GM12878 (cell line): ENCODE data around the gene PTPRN2. TPM values are rescaled to one million over a fixed set of nuclear protein-coding genes. Genes with fewer than 3 reads are reported as not detected.

ENCODE experiments used
- ATAC-seq: fragments of 200-7000 bp; cut with Tn5 transposase; 3 replicates; pipeline ENCODE4 v1.9.1; 2020; ENCODE audit warnings: mild to moderate bottlenecking, moderate library complexity
- BruUV-seq: library from RNA; stranded (reverse); fragments of 400-500 nt; replicated peaks from 2 replicates; lab custom pipeline; 2021; lab: Mats Ljungman, UMichigan
- CTCF ChIA-PET: fragments of 300-600 bp; sonication (Branson Sonifier 250); formaldehyde crosslinking; extraction: SDS; loops from one replicate; lab custom pipeline; 2021; ENCODE audit warnings: inconsistent platforms; lab: Yijun Ruan, JAX
- POLR2A ChIA-PET: fragments of 350-600 bp; formaldehyde crosslinking; extraction: SDS; loops from one replicate; lab custom pipeline; 2021; ENCODE audit warnings: inconsistent platforms; lab: Charles Lee
- RAD21 ChIA-PET: fragments of 300-600 bp; sonication (Branson Sonifier 250); formaldehyde crosslinking; loops from one replicate; lab custom pipeline; 2023; ENCODE audit warnings: antibody characterized with exemption; ENCODE audit not compliant: unreplicated experiment; lab: Charles Lee
- SMC1A ChIA-PET: fragments of 300-600 bp; sonication (Branson Sonifier 250); formaldehyde crosslinking; loops from one replicate; lab custom pipeline; 2023; ENCODE audit not compliant: unreplicated experiment, uncharacterized antibody; lab: Charles Lee
- DNase-seq: peaks from one replicate; pipeline ENCODE4 v3.0.0-alpha.2; 2011; ENCODE audit warnings: low read depth, low spot score
- FAIRE-seq: peaks from 3 replicates; lab custom pipeline; 2011; peaks lifted over from hg19 to GRCh38; lab: Jason Lieb, UNC
- H2AFZ ChIP-seq: 2 replicates; pipeline ENCODE4 v1.6.0; 2011; ENCODE audit warnings: low read depth, low read length, control low read depth; ENCODE audit not compliant: control insufficient read depth
- H3K27ac ChIP-seq: 2 replicates; pipeline ENCODE4 v1.5.1; 2011; ENCODE audit warnings: control low read depth; ENCODE audit not compliant: control insufficient read depth, insufficient read depth
- H3K27me3 ChIP-seq, 2 experiments: replicated peaks in 1 of 2; 2 replicates each; pipeline versions ENCODE4 v1.6.0 to v1.6.1; 2011; ENCODE audit warnings: low read length in 1 of 2; ENCODE audit not compliant: control insufficient read depth in 2 of 2, insufficient read depth in 2 of 2
- H3K36me3 ChIP-seq, 2 experiments: 2 replicates each; pipeline ENCODE4 v1.5.1; 2011; ENCODE audit warnings: low read length in 1 of 2; ENCODE audit not compliant: control insufficient read depth in 2 of 2, insufficient read depth in 2 of 2
- H3K4me1 ChIP-seq: 2 replicates; pipeline ENCODE4 v1.6.1; 2011; ENCODE audit warnings: mild to moderate bottlenecking, low read length, moderate library complexity, mixed read lengths; ENCODE audit not compliant: control insufficient read depth, insufficient read depth
- H3K4me2 ChIP-seq: 2 replicates; pipeline ENCODE4 v1.6.0; 2011; ENCODE audit warnings: control low read depth; ENCODE audit not compliant: control insufficient read depth, insufficient read depth
- H3K4me3 ChIP-seq: fragments of 200-600 bp; sonication (generic); 2 replicates; pipeline ENCODE4 v1.5.1; 2016
- H3K79me2 ChIP-seq: 2 replicates; pipeline ENCODE4 v1.6.0; 2011; ENCODE audit warnings: low read length; ENCODE audit not compliant: control insufficient read depth, insufficient read depth
- H3K9ac ChIP-seq: 2 replicates; pipeline ENCODE4 v1.8.0; 2011; ENCODE audit warnings: low read length, control low read depth, mixed read lengths; ENCODE audit not compliant: control insufficient read depth, insufficient read depth
- H3K9me3 ChIP-seq: replicated peaks from 3 replicates; pipeline ENCODE4 v1.5.1; 2011; ENCODE audit warnings: mild to moderate bottlenecking, low read length; ENCODE audit not compliant: control insufficient read depth, insufficient read depth
- H4K20me1 ChIP-seq: 2 replicates; pipeline ENCODE4 v1.6.0; 2011; ENCODE audit not compliant: control insufficient read depth, insufficient read depth
- CBFB ChIP-seq: IDR thresholded peaks from 2 replicates; pipeline ENCODE4 v1.6.1; 2016; ENCODE audit warnings: antibody characterized with exemption, low read depth
- CEBPB ChIP-seq, 2 experiments: fragments of 150-350 bp in 1 of 2; IDR thresholded peaks; 2 replicates each; pipeline ENCODE4 v1.6.1; 2012 to 2014; ENCODE audit warnings: low read depth in 2 of 2, low read length in 2 of 2, borderline replicate concordance in 1 of 2, inconsistent platforms in 1 of 2
- CEBPZ ChIP-seq: fragments of 150-350 bp; IDR thresholded peaks from 2 replicates; pipeline ENCODE4 v1.6.1; 2016; ENCODE audit warnings: low read depth, low read length
- CHD2 ChIP-seq: IDR thresholded peaks from 2 replicates; pipeline ENCODE4 v1.6.1; 2011; ENCODE audit warnings: low read depth, low read length, improper control_type of control experiment, borderline replicate concordance
- FOXK2 ChIP-seq: fragments of 450-650 bp; IDR thresholded peaks from 2 replicates; pipeline ENCODE4 v1.6.1; 2017; ENCODE audit warnings: mild to moderate bottlenecking, moderate library complexity
- HDAC6 ChIP-seq: fragments of 200-600 bp; sonication (generic); IDR thresholded peaks from one replicate; pipeline ENCODE4 v1.8.0; 2017; ENCODE audit warnings: antibody characterized with exemption; ENCODE audit not compliant: unreplicated experiment
- RELA ChIP-seq: fragments of 450-650 bp; IDR thresholded peaks from 2 replicates; pipeline ENCODE4 v1.8.0; 2014; ENCODE audit warnings: borderline replicate concordance; ENCODE audit not compliant: partially characterized antibody
- RELB ChIP-seq: fragments of 450-650 bp; IDR thresholded peaks from 2 replicates; pipeline ENCODE4 v1.6.1; 2017; ENCODE audit warnings: low read depth, mild to moderate bottlenecking, moderate library complexity
- SP1 ChIP-seq: IDR thresholded peaks from one replicate; pipeline ENCODE4 v1.6.1; 2011; ENCODE audit warnings: low read depth, low read length
- STAT3 ChIP-seq: IDR thresholded peaks from 2 replicates; pipeline ENCODE4 v1.6.1; 2011; ENCODE audit warnings: low read depth, low read length, improper control_type of control experiment
- ZBED1 ChIP-seq: IDR thresholded peaks from 2 replicates; pipeline ENCODE4 v1.6.1; 2016; ENCODE audit warnings: borderline replicate concordance
- ZSCAN29 ChIP-seq: fragments of 450-650 bp; IDR thresholded peaks from 2 replicates; pipeline ENCODE4 v1.6.1; 2017; ENCODE audit warnings: mild to moderate bottlenecking, moderate library complexity
- WGBS: methylation state at CpG from one replicate; pipeline ENCODE4 v1.1.6; 2016; ENCODE audit warnings: low lambda C conversion rate; ENCODE audit not compliant: insufficient replicate concordance, insufficient coverage; ENCODE audit errors: missing lambda C conversion rate; 5-methylcytosine and 5-hydroxymethylcytosine counted together
- in situ Hi-C: fragments of 300-500 bp; cut with MboI; formaldehyde crosslinking; loops from 9 replicates; pipeline ENCODE4 v1.14.3; 2018; ENCODE audit warnings: mixed read lengths
- intact Hi-C: fragments of 100-400 bp; cut with micrococcal nuclease; formaldehyde crosslinking; loops from one replicate; pipeline ENCODE4 v1.14.2; 2022; ENCODE audit not compliant: unreplicated experiment
- polyA plus RNA-seq, 11 experiments: library from polyadenylated mRNA; depleted of rRNA in 4 of 11; unstranded in 6 of 11; stranded (reverse) in 5 of 11; fragments of >200 nt; fragmentation: Nextera tagmentation in 4 of 11; fragmentation: Illumina TruSeq in 1 of 11; extraction: Ambion mirVana in 4 of 11; extraction: Trizol in 1 of 11; gene quantifications; 1 replicate in 1 of 11; 2 replicates in 10 of 11; pipeline versions ENCODE4 v1.2.1 to v1.2.3, GENCODE V29; 2011 to 2016; ENCODE audit warnings: inconsistent platforms in 2 of 11, missing spikeins in 2 of 11, low read depth in 1 of 11
- total RNA-seq, 4 experiments: library from RNA; depleted of rRNA in 3 of 4; stranded (reverse); fragments of >200 nt in 3 of 4; fragmentation: Illumina TruSeq in 1 of 4; extraction: Trizol in 1 of 4; gene quantifications; 2 replicates each; pipeline versions ENCODE4 v1.2.1 to v1.2.3, GENCODE V29; 2013 to 2021

The PTPRN2 gene
- total and polyA plus RNA-seq, 10 of the 15 experiments (the other 5 are each of a cell fraction or from before 2014, with no cell fraction given) = 5.4 TPM; not detected in 9

- ATAC-seq = no peak
- ChIA-PET RAD21 (no interaction called here), CTCF (no interaction called here), POLR2A (no interaction called here), SMC1A (no interaction called here)
- H2AFZ ChIP-seq = no peak overlapping the region
- H3K36me3 ChIP-seq = no peaks in the 10 kb centered on the region
- H4K20me1 ChIP-seq = no peaks in the 10 kb centered on the region
- FAIRE-seq = no peak
- no peak overlapping the region for H3K27ac ChIP-seq
- H3K4me3 ChIP-seq = no peak overlapping the region
- no peak overlapping the region for H3K4me2 ChIP-seq
- no peaks in the 10 kb centered on the region for H3K79me2 ChIP-seq
- no peaks in the 10 kb centered on the region; the same call in 2 of the 3 replicates for H3K9me3 ChIP-seq
- no TSS peak for BruUV-seq
- H3K27me3 ChIP-seq = no peaks in the 10 kb centered on the region
- intact Hi-C loops = no loop called here
- no peaks in the 10 kb centered on the region for H3K4me1 ChIP-seq
- in situ Hi-C loops = no loop called here
- WGBS = 47% methylated on average over 22 of the region's 22 CpGs
- no peak for DNase-seq
- no peak for TF ChIP-seq CHD2
- H3K9ac ChIP-seq = no peak overlapping the region
Observed at GRCh38 chr7:157670490-157671357, 916.9 kb downstream of the PTPRN2 start.

- Histone ChIP-seq H4K20me1 (no peaks in the 10 kb centered on the region), H3K9me3 (no peaks in the 10 kb centered on the region; the same call in 2 of the 3 replicates), H3K79me2 (no peaks in the 10 kb centered on the region), H2AFZ (no peak overlapping the region), H3K36me3 (no peaks in the 10 kb centered on the region), H3K27me3 (no peaks in the 10 kb centered on the region), H3K4me2 (no peak overlapping the region), H3K4me3 (no peak overlapping the region), H3K27ac (no peak overlapping the region), H3K9ac (no peak overlapping the region), H3K4me1 (no peaks in the 10 kb centered on the region)
- WGBS = 39% methylated on average over 33 of the region's 33 CpGs
- ChIA-PET RAD21 (no interaction called here), POLR2A (no interaction called here), SMC1A (no interaction called here), CTCF (no interaction called here)
- no TSS peak for BruUV-seq
- intact Hi-C loops = no loop called here
- ATAC-seq (no peak), FAIRE-seq (no peak), DNase-seq (no peak)
- in situ Hi-C loops = no loop called here
- TF ChIP-seq CBFB (no peak), SP1 (no peak), HDAC6 (no peak), STAT3 (no peak), RELB (no peak), ZBED1 (no peak), FOXK2 (no peak), CEBPZ (no peak), RELA (no peak), ZSCAN29 (no peak), CEBPB (IDR thresholded peaks at IDR 0.05; ENCODE audit: borderline replicate concordance in 1 of 2, low read depth in 2 of 2, low read length in 2 of 2) (no peak)
Observed at GRCh38 chr7:157669768-157670351, 917.8 kb downstream of the PTPRN2 start.
